Activated CD8-positive, alpha-beta memory T cell treated with anti-CD3 and anti-CD28 coated beads, Interleukin-2, amount 50 U/mL, for 4 hours (primary cell): ENCODE measurements around the gene EFNA3.

Experiments
- DNase-seq: peaks from one replicate; pipeline ENCODE4 v3.0.0-alpha.2; 2020

EFNA3 gene

GRCh38 chr1:155085504-155086127 lies 7.0 kb downstream of the EFNA3 start:
- peak; percentile 82 for DNase-seq

GRCh38 chr1:155086128-155086741 lies 7.6 kb downstream of the EFNA3 start:
- DNase-seq: peak; percentile 80

DNA sequence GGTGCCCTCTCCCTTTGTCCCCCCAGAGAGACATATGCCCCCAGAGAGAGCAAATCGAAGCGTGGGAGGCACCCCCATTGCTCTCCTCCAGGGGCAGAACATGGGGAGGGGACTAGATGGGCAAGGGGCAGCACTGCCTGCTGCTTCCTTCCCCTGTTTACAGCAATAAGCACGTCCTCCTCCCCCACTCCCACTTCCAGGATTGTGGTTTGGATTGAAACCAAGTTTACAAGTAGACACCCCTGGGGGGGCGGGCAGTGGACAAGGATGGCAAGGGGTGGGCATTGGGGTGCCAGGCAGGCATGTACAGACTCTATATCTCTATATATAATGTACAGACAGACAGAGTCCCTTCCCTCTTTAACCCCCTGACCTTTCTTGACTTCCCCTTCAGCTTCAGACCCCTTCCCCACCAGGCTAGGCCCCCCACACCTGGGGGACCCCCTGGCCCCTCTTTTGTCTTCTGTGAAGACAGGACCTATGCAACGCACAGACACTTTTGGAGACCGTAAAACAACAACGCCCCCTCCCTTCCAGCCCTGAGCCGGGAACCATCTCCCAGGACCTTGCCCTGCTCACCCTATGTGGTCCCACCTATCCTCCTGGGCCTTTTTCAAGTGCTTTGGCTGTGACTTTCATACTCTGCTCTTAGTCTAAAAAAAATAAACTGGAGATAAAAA lies 8.4 kb downstream of the EFNA3 start:
- DNase-seq: no peak

GRCh38 chr1:155091071-155092051 lies 12.7 kb downstream of the EFNA3 start:
- peak; percentile 84 for DNase-seq

GRCh38 chr1:155092131-155092530 lies 13.5 kb downstream of the EFNA3 start:
- DNase-seq: no peak

- no peak for DNase-seq
These were observed 14.0 kb downstream of the EFNA3 start for GRCh38 chr1:155092641-155093040.

DNA sequence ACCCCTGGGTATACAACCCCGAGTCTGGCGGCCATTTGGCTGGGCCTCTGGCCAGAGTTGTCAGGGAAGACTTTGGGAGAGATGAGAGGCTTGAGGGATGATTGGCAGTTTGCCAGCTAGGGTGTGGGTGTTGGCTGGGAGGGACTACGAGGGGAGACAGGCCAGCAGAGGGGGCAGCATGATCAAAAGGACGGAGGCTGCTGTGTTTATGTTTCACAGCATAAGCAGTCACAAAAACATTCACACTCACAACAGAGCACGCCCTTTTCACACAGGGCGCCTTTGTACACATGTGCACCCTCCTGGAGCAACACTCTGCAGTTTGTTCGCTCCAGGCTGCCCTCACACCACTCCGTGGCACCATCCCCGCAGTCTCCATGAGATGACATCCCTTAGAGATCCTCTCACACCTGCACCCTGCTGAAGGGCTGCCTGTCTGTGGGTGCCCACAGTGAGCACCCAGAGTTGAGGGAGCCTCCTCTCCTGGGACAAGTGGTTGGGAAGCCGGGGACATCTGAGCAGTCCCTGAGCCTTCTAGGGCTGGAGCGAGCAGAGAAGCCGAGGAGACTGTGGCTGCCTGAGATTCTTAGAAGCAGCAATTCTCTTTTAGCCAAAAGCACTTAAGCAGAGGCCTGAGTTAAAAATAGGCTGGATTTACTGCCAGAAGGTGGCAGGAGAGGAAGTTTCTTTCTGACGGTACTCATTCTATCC lies 15.4 kb downstream of the EFNA3 start:
- no peak for DNase-seq

DNA sequence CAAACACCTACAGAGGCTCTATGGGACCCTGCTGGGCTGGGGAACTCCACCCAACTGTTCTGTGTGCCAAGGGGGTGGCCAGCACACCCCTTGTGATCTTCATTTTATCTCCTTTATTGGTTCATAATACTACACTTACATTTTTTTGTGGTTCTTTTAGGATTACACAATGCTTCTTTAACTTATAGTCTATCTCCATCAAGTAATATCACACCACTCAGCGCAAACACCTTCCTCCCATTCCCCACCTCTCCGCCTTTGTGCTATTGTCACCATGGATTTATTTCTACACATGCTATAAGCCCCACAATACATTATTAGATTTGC lies 15.9 kb downstream of the EFNA3 start:
- DNase-seq: no peak

DNA sequence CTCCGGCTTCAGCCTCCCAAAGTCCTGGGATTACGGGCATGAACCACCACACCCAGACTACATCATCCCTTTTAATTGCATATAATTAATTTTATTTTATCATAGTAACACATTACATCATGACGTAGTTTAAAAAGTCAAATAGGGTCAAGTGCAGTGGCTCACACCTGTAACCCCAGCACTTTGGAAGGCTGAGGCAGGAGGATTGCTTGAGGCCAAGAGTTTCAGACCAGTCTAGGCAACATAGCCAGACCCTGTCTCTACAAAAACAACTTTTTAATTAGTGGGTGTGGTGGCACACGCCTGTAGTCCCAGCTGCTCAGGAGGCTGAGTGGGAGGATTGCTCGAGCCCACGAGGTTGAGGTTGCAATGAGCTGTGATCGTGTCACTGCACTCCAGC lies 20.7 kb downstream of the EFNA3 start:
- DNase-seq: no peak

DNA sequence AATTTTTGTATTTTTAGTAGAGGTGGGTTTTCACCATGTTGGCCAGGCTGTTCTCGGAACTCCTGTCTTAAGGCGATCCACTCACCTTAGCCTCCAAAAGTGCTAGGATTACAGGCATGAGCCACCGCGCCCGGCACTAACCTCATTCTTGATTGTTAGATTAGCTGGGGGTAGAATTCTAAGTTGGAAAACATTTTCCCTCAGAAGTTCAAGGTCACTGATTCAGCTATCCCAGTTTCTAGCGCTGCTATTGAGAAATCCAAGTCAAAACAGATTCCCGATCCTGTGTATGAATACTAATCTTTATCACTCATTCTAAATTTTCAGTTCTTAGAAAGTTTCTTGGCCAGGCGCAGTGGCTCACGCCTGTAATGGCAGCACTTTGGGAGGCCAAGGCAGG lies 24.7 kb downstream of the EFNA3 start:
- no peak for DNase-seq

- DNase-seq: no peak
These were observed 26.2 kb downstream of the EFNA3 start for GRCh38 chr1:155104605-155105534.

DNA sequence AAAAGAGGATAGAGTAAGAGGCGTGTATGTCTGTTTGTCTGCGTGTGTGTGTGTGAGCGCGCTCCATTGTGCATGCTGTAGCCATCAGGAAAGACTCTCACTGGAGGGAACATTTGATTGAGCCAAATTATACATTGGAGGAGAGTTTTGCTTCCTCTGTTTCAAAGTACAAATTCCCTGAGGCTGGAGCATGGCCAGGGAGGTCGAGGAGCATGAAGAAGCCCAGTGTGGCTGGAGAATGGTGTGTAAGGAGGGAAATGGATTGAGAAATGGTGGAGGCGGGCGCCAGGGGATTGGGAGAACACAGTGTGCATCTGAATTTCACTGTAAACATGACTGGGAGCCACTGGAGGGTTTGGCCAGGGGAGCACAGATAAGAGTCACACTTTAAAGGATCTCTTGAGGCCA lies 27.0 kb downstream of the EFNA3 start:
- no peak for DNase-seq

GRCh38 chr1:155106862-155107261 lies 28.2 kb downstream of the EFNA3 start:
- no peak for DNase-seq

- no peak for DNase-seq
These were observed 28.9 kb downstream of the EFNA3 start for GRCh38 chr1:155107309-155108264.

- no peak for DNase-seq
These were observed 29.7 kb downstream of the EFNA3 start for GRCh38 chr1:155108296-155108695.

DNA sequence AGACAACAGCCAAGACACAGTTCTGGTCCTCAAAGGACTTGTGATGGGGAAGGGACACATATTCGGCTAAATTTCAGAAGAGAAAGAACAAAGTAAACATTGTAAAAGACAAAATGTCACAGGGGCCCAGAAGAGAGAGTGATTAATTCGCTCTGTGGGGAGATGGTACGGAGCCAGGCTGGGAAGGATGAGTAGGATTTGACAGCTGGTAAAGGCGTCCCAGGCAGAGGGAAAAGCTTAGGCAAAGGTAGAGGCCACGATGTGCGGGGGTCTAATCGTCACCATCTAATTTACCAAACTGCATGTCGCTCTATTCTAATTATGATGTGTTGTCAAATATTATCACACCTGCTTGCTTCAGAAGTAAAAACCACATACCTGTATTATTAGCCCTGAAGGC lies 31.7 kb downstream of the EFNA3 start:
- DNase-seq: no peak

- DNase-seq: no peak
These were observed 32.2 kb downstream of the EFNA3 start for GRCh38 chr1:155110826-155111225.

DNA sequence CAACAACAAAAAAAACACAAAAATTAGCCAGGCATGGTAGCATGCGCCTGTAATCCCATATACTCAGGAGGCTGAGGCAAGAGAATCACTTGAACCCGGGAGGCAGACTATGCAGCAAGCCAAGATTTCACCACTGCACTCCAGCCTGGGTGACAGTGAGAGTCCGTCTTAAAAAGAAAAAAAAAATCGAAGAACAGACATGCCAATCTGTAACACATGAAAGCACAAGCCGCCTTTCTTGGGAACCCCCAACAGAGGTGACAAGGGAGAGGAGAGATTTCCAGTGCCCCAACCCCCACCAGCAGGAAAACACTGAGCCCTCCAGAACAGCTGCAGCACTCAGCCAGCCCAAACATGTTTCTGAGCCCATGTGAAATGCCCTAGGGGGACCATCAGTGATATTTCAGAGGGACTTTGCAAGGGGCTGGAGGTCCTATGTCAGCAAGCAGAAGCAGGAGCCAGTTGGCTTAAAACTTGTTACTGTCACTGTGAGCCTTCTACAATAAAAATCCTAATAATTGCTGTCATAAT lies 34.9 kb downstream of the EFNA3 start:
- DNase-seq: no peak

GRCh38 chr1:155116113-155116764 lies 37.6 kb downstream of the EFNA3 start:
- DNase-seq: no peak

- no peak for DNase-seq
These were observed 39.0 kb downstream of the EFNA3 start for GRCh38 chr1:155117610-155118009.
